Measurements from ENCODE around the gene PTGER2.

PTGER2 gene

DNA sequence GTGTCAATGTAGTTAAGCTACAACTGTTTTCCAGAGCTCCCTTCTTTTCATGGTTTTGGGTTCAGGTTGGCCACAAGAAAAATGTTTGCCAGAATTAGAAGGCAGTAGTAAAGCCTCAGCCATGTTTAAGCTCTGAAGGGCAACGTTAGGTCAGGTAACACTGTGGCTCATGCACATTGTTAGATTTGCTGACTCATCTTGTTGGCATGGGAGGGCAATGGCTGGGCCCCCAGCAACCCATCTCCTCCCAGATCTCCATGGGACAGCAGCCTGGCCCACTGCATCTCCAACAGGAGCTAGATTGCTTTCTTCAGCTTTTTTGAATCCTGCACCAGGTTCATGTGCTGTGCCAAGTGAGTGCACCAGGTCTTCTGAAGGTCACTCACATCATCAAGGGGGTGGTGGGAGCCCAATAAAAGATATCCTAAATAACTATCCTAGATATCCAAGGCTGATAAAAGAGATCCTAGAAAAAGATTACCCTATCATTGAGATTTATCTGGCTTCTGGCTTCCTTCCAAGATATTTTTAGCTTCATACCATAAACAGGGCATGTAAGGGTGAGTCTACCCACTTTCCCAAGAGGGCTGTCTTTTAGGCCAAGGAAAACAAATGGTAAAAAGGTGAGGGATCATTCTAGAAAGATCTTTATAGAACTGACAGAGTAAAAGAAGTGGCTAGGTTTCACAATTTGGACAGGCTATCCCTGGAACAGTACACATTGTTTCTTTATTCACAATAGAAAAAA lies 28.9 kb downstream of the PTGER2 start:
- DNase-seq = no peak

GRCh38 chr14:52346778-52347177 lies 32.7 kb downstream of the PTGER2 start:
- no peak for DNase-seq

GRCh38 chr14:52348279-52348678 lies 34.2 kb downstream of the PTGER2 start:
- no peak for DNase-seq

DNA sequence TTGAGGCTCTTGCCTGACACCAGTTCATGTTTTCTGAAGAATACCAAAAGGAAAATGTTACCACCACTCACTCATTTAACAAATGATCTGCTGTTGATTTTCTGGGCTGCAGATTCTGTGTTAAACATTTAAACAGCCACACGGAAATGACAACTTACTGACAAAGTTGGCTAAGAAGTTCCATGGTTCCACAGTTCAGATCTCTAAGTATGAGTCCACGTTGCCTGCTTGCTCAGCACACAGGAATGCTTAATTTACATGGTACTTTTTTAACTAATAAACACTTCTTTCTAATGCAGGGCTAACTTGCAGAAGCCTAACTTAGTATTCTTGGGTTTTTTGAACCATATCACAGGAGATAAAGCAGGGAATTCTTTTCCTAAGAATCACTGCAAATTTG lies 34.7 kb downstream of the PTGER2 start:
- no peak for DNase-seq

- no peak for DNase-seq
These were observed 35.6 kb downstream of the PTGER2 start for GRCh38 chr14:52349731-52350130.

DNA sequence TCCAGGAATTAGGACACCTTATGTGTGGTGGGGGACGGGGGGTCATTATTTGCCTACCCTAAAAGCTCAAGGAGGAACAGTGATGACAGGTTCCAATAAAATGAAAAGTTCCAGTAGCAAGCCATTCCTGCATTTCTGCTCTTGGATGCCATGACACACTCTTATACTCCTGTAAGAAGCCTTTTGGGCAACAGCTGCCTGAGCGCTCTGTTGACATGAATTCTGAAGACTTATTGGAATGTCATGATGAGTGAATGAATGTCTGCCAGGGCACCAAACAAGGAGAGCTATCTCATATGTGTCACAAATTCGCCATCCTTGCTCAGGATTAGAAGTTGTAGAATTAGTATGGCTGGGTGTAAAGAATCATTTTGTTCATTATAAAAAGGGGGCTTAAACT lies 36.3 kb downstream of the PTGER2 start:
- DNase-seq = no peak

DNA sequence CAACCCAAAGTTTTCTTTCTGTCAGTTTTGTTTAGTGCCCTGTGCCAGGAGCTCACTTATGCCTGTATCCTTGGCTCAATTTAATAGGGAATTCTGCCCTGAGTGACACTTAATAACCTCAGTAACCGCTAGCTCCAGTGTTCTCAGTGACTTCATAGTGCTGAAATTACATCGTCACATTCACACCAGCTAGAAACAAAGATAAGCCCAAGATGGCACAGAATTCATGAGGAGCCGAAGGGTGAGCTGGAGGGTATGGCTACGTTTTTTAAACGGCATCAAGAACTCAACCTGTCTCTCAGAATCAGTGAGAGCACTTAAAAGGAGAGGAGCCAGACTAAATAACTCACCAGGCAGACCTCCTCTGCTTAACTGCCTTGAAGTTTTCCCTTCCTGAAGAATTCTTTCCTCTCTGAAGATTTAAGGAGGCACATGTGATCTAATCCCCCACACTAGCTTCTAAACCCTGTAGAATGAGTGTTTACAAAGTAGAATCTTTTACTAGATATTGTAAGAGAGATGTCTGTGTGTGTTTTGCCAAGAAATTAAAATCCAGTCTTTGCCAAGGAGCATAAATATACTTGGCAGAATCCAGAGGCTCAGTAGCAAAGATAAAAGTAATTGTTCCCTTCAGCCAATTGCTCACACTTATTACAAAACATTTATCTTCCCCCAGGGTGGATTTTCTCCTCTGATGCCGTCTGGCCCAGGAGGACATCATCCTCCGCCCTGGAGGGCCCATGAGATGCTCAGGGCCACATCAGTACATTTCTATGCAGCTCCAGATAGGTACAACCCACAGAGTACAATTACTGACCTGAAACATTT lies 37.3 kb downstream of the PTGER2 start:
- no peak for DNase-seq

DNA sequence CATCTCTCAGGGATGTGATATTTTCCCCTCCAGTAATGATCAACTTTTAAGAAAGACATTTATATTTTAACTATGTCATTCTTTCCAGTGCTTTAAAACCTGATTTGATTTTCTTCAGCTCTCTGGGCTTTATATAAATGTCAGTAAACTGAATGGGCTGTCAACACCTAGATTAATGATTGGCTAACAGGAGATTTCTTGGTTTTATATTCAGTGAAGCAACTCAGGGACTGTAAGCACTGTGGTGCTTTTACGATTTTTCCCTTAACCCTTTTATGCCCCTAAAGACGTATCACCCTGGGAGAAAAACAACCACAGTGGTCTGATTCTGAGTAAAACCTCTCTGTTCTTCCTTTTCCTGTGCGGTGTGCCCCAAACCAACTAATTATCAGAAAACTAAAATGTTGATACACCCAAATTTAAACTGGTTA lies 38.0 kb downstream of the PTGER2 start:
- no peak for DNase-seq

DNA sequence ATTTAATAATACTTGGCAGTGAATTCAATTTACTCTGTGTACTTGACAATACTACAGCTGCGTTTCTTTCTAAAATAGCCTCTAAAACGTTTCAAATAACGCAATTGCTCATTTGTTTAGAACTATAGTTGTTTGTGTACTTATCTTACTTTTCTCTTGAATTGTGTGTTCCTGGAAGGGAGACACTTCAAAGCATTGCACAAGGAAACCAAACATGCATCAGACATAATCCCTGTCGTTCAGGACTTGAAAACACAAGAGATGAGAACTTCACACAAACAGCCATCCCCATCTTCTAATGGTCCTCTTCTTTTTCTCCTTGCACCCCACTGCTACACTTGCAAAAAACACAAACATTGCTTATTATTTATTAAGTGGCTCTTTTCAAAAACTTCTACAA lies 38.5 kb downstream of the PTGER2 start:
- no peak for DNase-seq

DNA sequence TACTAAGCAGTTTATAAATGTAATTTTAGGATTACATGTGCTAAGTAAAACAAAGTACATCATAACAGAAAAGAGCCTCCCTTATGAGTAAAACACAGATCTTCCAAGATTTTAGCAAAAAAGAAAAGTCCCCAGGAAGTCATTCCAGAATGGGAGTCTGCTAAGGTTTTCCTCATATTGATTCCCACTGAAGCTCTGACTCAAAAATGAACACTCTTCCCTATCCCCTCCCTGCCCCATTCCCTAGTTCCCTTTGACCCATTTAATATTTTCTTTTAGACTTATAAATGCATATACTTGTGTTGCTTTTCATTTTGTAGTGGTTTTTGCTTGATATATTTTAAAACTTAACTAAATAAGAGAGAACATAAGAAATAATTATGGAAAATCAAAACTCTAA lies 40.1 kb downstream of the PTGER2 start:
- DNase-seq = no peak

DNA sequence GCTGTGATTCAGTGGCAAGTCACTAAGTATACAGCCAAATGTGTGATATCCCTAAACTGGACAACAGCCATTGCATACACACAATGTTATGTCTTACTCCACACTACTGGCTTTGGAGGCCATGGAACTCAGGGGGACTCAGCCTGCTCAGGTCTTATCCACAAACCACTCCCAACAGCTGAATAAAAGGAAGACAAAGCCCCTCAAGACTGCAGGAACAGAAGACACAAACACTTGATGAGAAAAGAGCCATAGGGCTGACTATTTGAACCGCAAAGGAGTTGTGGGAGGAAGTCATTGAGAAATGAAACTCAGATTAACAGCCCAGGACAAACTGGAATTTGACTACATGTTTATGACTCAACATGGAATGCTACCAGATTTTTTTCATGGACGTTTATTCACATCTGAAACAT lies 40.9 kb downstream of the PTGER2 start:
- no peak for DNase-seq

GRCh38 chr14:52355526-52355925 lies 41.4 kb downstream of the PTGER2 start:
- no peak for DNase-seq

- DNase-seq = no peak
These were observed 41.9 kb downstream of the PTGER2 start for GRCh38 chr14:52356025-52356424.

- no peak for DNase-seq
These were observed 46.7 kb downstream of the PTGER2 start for GRCh38 chr14:52360831-52361230.

DNA sequence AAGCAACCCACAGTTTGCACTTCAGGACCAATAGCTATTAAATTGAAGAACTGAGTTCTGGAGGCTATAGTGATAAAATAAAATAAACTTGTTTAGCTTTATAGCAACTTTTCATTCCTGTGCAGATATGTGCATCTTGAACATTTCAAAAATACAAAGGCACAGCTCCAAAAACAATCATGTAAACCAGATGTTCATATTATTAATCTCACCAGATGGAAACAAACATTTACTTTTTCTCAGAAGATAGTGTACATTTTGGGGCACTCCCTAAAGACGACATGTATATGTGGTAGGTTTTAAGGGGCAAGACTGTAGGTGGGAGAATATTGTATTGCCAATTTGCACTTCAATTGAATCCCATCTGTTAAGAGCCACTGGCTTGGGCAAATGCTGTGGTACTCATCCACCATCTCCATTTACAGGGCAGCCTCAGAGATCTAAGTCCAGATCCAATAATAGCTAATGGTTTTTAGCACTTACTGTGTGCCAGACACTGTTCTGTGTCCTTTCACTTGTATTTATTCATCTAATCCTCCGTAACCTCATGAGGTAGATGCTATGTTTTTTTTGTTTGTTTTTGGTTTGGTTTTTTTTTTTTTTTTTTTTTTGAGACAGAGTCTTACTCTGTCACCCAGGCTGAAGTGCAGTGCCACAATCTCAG lies 49.1 kb downstream of the PTGER2 start:
- DNase-seq = no peak

- DNase-seq = no peak
These were observed 49.8 kb downstream of the PTGER2 start for GRCh38 chr14:52363961-52364360.

DNA sequence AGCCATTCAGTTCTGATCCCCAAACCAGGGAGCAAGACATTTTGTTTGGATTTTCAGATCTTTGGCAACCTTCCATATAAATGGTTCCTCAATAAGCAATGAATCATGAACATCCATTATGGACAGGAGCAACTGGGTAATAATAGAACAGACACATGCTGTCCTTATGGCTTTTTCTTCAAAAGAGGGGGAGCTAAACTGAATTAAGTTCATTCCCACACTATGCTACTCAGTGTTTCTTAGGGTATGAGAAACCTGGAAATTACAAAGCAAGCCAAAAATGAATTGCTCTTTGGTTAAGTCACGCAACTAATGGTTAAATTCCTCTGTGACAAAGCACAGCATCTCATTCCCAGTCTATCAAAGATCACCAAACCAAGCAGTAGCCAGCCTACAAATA lies 51.0 kb downstream of the PTGER2 start:
- DNase-seq = no peak

DNA sequence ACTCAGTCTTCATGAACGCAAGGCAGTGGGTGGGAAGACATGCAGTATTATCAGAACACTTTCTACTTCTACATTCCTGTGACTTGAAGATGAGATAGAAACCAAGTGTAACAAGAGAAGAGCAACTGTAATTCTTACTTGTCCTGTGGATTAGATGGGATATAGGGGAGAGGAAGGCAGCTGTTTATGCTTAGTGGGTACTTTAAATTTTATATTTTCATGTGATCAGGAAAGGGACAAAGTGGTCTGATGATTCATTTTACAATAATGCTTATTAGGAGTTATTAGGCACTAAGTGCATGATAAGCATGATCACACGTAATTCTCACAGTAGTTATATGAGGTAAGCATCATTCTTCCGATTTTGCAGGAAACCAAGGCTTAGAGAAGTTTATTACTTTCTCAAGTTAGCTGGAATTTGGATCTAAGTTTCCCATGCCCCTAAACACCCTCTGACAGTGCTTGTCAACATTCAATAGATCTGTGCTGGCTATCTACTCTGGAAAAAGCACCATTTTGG lies 52.7 kb downstream of the PTGER2 start:
- no peak for DNase-seq

DNA sequence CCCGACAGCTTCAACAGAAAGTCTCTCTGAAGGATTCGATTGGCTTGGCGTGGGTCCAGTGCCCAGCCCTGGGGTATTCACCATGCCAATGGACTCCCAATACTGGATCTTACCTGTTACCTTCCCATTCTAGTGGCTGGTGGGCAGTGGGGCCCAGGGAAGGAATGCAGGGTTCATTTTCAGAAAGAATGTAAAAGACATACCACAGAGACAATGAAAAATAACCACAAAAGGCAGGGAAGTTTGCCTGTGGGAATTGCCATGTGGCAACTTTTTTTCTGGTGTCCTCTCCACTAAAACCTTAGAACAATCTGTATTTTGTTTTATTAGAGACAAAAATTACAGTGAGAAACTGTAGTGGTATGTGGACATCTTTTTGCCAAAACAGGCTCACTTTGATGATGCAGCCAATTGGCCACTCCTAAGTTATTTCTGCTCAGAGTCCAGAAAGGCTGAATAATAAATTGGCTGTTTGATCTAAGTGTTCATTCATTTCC lies 55.2 kb downstream of the PTGER2 start:
- no peak for DNase-seq

GRCh38 chr14:52370406-52370935 lies 56.4 kb downstream of the PTGER2 start:
- DNase-seq = no peak

- DNase-seq = peak; percentile 15 to 57
These were observed 63.8 kb downstream of the PTGER2 start for GRCh38 chr14:52377940-52378339.
